Measurements from ENCODE around the gene ASIP. TPM values are rescaled to one million over a fixed set of nuclear protein-coding genes. Genes with fewer than 3 reads are reported as not detected.

Gene ASIP
- total and polyA plus RNA-seq, 2 experiments from 2014 or later = not detected

DNA sequence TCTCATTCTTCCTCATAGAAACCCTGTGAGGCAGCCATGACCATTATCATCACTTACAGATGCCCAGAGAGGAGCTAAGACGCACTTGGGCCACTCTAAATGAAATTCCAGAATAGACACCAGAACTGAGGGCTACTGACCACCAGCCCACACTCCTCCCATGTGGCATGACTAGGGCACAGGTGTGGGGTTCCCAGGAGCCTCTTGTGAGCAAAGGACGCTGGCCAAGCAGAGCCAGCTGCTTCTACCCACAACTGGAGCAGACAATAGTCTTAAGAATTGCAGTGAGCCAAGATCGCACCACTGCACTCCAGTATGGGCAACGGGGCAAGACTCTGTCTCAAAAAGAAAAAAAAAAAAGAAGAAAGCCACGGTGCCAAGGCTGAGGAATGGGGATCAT, 51.9 kb downstream of the ASIP start:
- peaks cover 22% of the 10 kb centered on the region for H3K27me3 Mint-ChIP-seq (ENCODE audit: insufficient read depth, low read depth, poor library complexity)
- no peaks in the 10 kb centered on the region for H3K27me3 ChIP-seq (ENCODE audit: insufficient read depth)
- TF ChIP-seq CREB1 (CRISPR knock-in tag; IDR thresholded peaks at IDR 0.05; ENCODE audit: low read depth) (no peak), POLR2AphosphoS5 (IDR thresholded peaks at IDR 0.05; ENCODE audit: low read depth) (no peak), ZNF331 (CRISPR knock-in tag; IDR thresholded peaks at IDR 0.05; ENCODE audit: low read depth) (no peak), NANOG (IDR thresholded peaks at IDR 0.05; ENCODE audit: borderline replicate concordance) (no peak), EZH2 (IDR thresholded peaks at IDR 0.05; ENCODE audit: low read depth, unreplicated experiment) (no peak), STAT1 (IDR thresholded peaks at IDR 0.05; ENCODE audit: unreplicated experiment) (no peak), JUNB (IDR thresholded peaks at IDR 0.05; ENCODE audit: unreplicated experiment) (no peak), EZH2phosphoT487 (IDR thresholded peaks at IDR 0.05; ENCODE audit: unreplicated experiment) (no peak)
- TF ChIP-seq, protein P1, sequence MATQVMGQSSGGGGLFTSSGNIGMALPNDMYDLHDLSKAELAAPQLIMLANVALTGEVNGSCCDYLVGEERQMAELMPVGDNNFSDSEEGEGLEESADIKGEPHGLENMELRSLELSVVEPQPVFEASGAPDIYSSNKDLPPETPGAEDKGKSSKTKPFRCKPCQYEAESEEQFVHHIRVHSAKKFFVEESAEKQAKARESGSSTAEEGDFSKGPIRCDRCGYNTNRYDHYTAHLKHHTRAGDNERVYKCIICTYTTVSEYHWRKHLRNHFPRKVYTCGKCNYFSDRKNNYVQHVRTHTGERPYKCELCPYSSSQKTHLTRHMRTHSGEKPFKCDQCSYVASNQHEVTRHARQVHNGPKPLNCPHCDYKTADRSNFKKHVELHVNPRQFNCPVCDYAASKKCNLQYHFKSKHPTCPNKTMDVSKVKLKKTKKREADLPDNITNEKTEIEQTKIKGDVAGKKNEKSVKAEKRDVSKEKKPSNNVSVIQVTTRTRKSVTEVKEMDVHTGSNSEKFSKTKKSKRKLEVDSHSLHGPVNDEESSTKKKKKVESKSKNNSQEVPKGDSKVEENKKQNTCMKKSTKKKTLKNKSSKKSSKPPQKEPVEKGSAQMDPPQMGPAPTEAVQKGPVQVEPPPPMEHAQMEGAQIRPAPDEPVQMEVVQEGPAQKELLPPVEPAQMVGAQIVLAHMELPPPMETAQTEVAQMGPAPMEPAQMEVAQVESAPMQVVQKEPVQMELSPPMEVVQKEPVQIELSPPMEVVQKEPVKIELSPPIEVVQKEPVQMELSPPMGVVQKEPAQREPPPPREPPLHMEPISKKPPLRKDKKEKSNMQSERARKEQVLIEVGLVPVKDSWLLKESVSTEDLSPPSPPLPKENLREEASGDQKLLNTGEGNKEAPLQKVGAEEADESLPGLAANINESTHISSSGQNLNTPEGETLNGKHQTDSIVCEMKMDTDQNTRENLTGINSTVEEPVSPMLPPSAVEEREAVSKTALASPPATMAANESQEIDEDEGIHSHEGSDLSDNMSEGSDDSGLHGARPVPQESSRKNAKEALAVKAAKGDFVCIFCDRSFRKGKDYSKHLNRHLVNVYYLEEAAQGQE (IDR thresholded peaks at IDR 0.05; ENCODE audit: unreplicated experiment) = no peak
- TF ChIP-seq, protein P2, sequence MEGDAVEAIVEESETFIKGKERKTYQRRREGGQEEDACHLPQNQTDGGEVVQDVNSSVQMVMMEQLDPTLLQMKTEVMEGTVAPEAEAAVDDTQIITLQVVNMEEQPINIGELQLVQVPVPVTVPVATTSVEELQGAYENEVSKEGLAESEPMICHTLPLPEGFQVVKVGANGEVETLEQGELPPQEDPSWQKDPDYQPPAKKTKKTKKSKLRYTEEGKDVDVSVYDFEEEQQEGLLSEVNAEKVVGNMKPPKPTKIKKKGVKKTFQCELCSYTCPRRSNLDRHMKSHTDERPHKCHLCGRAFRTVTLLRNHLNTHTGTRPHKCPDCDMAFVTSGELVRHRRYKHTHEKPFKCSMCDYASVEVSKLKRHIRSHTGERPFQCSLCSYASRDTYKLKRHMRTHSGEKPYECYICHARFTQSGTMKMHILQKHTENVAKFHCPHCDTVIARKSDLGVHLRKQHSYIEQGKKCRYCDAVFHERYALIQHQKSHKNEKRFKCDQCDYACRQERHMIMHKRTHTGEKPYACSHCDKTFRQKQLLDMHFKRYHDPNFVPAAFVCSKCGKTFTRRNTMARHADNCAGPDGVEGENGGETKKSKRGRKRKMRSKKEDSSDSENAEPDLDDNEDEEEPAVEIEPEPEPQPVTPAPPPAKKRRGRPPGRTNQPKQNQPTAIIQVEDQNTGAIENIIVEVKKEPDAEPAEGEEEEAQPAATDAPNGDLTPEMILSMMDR (conservative IDR thresholded peaks at IDR 0.05; ENCODE audit: low read depth in 2 of 2) = no peak
- H3K4me2 ChIP-seq = no peak overlapping the region
- H3K4me3 Mint-ChIP-seq = no peak overlapping the region
- no peak overlapping the region for H2AFZ ChIP-seq
- peaks cover 45% of the 10 kb centered on the region for H4K20me1 ChIP-seq (replicated peaks; ENCODE audit: insufficient read depth)
- H3K4me3 ChIP-seq = no peak overlapping the region
- H3K27ac ChIP-seq (ENCODE audit: low read depth) = no peak overlapping the region
- H3F3A ChIP-seq (replicated peaks; ENCODE audit: low read depth) = no peaks in the 10 kb centered on the region
- ATAC-seq = no peak
- H3K9me2 ChIP-seq (ENCODE audit: insufficient read depth) = no peaks in the 10 kb centered on the region
- peaks cover 5% of the 10 kb centered on the region; the same call in 1 of the 3 replicates for H3K4me1 Mint-ChIP-seq
- no peaks in the 10 kb centered on the region for H3K9me3 Mint-ChIP-seq
- H3K36me3 Mint-ChIP-seq (ENCODE audit: low read depth) = peaks cover 84% of the 10 kb centered on the region
- peaks cover 53% of the 10 kb centered on the region for H3K36me3 ChIP-seq (ENCODE audit: insufficient read depth)
- H3K79me2 ChIP-seq (replicated peaks; ENCODE audit: insufficient read depth) = peaks cover 45% of the 10 kb centered on the region
- no peak for DNase-seq (ENCODE audit: low spot score)
- H3K27ac Mint-ChIP-seq = no peak overlapping the region
- H3K4me1 ChIP-seq (ENCODE audit: insufficient read depth) = no peaks in the 10 kb centered on the region; the same call in 1 of the 2 replicates

GRCh38 chr20:34293589-34293988, 52.4 kb downstream of the ASIP start:
- H3K27ac Mint-ChIP-seq = no peak overlapping the region
- Histone ChIP-seq H3K4me3 (no peak overlapping the region), H3K79me2 (replicated peaks; ENCODE audit: insufficient read depth) (peaks cover 50% of the 10 kb centered on the region), H3K36me3 (ENCODE audit: insufficient read depth) (peaks cover 48% of the 10 kb centered on the region), H3F3A (replicated peaks; ENCODE audit: low read depth) (no peaks in the 10 kb centered on the region), H3K9me2 (ENCODE audit: insufficient read depth) (no peaks in the 10 kb centered on the region), H3K4me1 (ENCODE audit: insufficient read depth) (no peaks in the 10 kb centered on the region; the same call in 1 of the 2 replicates), H3K27me3 (ENCODE audit: insufficient read depth) (no peaks in the 10 kb centered on the region), H3K27ac (ENCODE audit: low read depth) (no peak overlapping the region), H3K4me2 (no peak overlapping the region), H2AFZ (no peak overlapping the region), H4K20me1 (replicated peaks; ENCODE audit: insufficient read depth) (peaks cover 40% of the 10 kb centered on the region)
- no peaks in the 10 kb centered on the region for H3K9me3 Mint-ChIP-seq
- peaks cover 20% of the 10 kb centered on the region for H3K27me3 Mint-ChIP-seq (ENCODE audit: insufficient read depth, low read depth, poor library complexity)
- H3K4me1 Mint-ChIP-seq = peaks cover 5% of the 10 kb centered on the region; the same call in 1 of the 3 replicates
- TF ChIP-seq ZNF331 (CRISPR knock-in tag; IDR thresholded peaks at IDR 0.05; ENCODE audit: low read depth) (no peak), ZNF114 (CRISPR knock-in tag; IDR thresholded peaks at IDR 0.05) (no peak), ETS1 (IDR thresholded peaks at IDR 0.05) (no peak), NANOG (IDR thresholded peaks at IDR 0.05; ENCODE audit: borderline replicate concordance) (no peak), JUNB (IDR thresholded peaks at IDR 0.05; ENCODE audit: unreplicated experiment) (no peak), EZH2phosphoT487 (IDR thresholded peaks at IDR 0.05; ENCODE audit: unreplicated experiment) (no peak), CREB1 (CRISPR knock-in tag; IDR thresholded peaks at IDR 0.05; ENCODE audit: low read depth) (no peak)
- H3K36me3 Mint-ChIP-seq (ENCODE audit: low read depth) = peaks cover 80% of the 10 kb centered on the region
- ATAC-seq = no peak
- DNase-seq (ENCODE audit: low spot score) = no peak
- H3K4me3 Mint-ChIP-seq = no peak overlapping the region

Data from GM23338 (cell line).